ENCODE results near the gene ZNF445. TPM values are rescaled to one million over a fixed set of nuclear protein-coding genes. Genes with fewer than 3 reads are reported as not detected.
"Not testable (repeated sequence)": the region's sequence is repeated elsewhere in the genome, so short reads cannot be mapped to it uniquely, and the experiment has no call there.

Gene ZNF445
- total RNA-seq, 4 donors from 2014 or later: 9.0 to 9.9 (median 9.2) TPM

GRCh38 chr3:44468572-44469520 is 8.6 kb downstream of the ZNF445 start:
- Histone ChIP-seq H3K27ac (no peak overlapping the region), H3K36me3 (no peaks in the 10 kb centered on the region), H3K4me3 (replicated peaks in 1 of 3) (no peak overlapping the region), H3K4me1 (no peaks in the 10 kb centered on the region), H3K9me3 (no peaks in the 10 kb centered on the region), H3K27me3 (no peaks in the 10 kb centered on the region)
- whole genome bisulfite sequencing, 2 donors: 76 to 81% methylated on average over 10 of the region's 10 CpGs
- TF ChIP-seq POLR2A (IDR thresholded peaks at IDR 0.05) (no peak), CTCF (IDR thresholded peaks at IDR 0.05) (no peak)
- no peak for DNase-seq
- intact Hi-C loops (cut with DNase I): no loop called here

GRCh38 chr3:44468099-44468537 is 9.4 kb downstream of the ZNF445 start:
- WGBS, 2 donors: 93 to 95% methylated on average over 2 of the region's 2 CpGs
- H3K4me3 ChIP-seq (replicated peaks in 1 of 3); H3K27ac ChIP-seq; intact Hi-C loops (cut with DNase I); H3K9me3 ChIP-seq; H3K27me3 ChIP-seq; H3K36me3 ChIP-seq; H3K4me1 ChIP-seq; DNase-seq: not testable (repeated sequence)

- Histone ChIP-seq H3K4me1 (no peaks in the 10 kb centered on the region), H3K36me3 (no peaks in the 10 kb centered on the region), H3K9me3 (no peaks in the 10 kb centered on the region), H3K27ac (no peak overlapping the region), H3K27me3 (no peaks in the 10 kb centered on the region), H3K4me3 (replicated peaks in 1 of 3) (no peak overlapping the region)
- TF ChIP-seq CTCF (IDR thresholded peaks at IDR 0.05): no peak
- WGBS, 2 donors: 68 to 74% methylated on average over 1 of the region's 1 CpG
- intact Hi-C loops (cut with DNase I): no loop called here
- DNase-seq: no peak
Measured at GRCh38 chr3:44467241-44467640, 10.2 kb downstream of the ZNF445 start.

- WGBS, 2 donors: 98 to 100% methylated on average over 7 of the region's 7 CpGs
- H3K4me1 ChIP-seq; DNase-seq; H3K27ac ChIP-seq; H3K4me3 ChIP-seq (replicated peaks in 1 of 3); H3K9me3 ChIP-seq; intact Hi-C loops (cut with DNase I); H3K27me3 ChIP-seq; H3K36me3 ChIP-seq: not testable (repeated sequence)
Measured at GRCh38 chr3:44464920-44465319, 12.6 kb downstream of the ZNF445 start.

GRCh38 chr3:44464509-44464908 is 13.0 kb downstream of the ZNF445 start:
- DNase-seq: no peak
- Histone ChIP-seq H3K27me3 (no peaks in the 10 kb centered on the region), H3K27ac (no peak overlapping the region), H3K4me3 (replicated peaks in 1 of 3) (no peak overlapping the region), H3K36me3 (no peaks in the 10 kb centered on the region), H3K4me1 (no peaks in the 10 kb centered on the region), H3K9me3 (no peaks in the 10 kb centered on the region)
- 96 to 98% methylated on average over 7 of the region's 7 CpGs for WGBS, 2 donors
- intact Hi-C loops (cut with DNase I): no loop called here
- TF ChIP-seq POLR2A (IDR thresholded peaks at IDR 0.05) (no peak), CTCF (IDR thresholded peaks at IDR 0.05) (no peak)

GRCh38 chr3:44460050-44460449 is 17.4 kb downstream of the ZNF445 start:
- H3K27ac ChIP-seq; H3K9me3 ChIP-seq; DNase-seq; H3K27me3 ChIP-seq; intact Hi-C loops (cut with DNase I); H3K4me1 ChIP-seq; H3K4me3 ChIP-seq (replicated peaks in 1 of 3): not testable (repeated sequence)
- H3K36me3 ChIP-seq: peaks cover 21 to 24% of the 10 kb centered on the region in 2 donors
- WGBS, 2 donors: 97% methylated on average over 4 of the region's 4 CpGs

Measured in thyroid gland (tissue), 4 donors.